SK-N-SH (cell line): ENCODE data around the gene ANK3. TPM values are rescaled to one million over a fixed set of nuclear protein-coding genes. Genes with fewer than 3 reads are reported as not detected.

ENCODE experiments used
- CTCF ChIA-PET: fragments of 300-600, 350-600 bp; formaldehyde crosslinking; extraction: SDS; loops from one replicate; lab custom pipeline; 2021; lab: Yijun Ruan, JAX
- POLR2A ChIA-PET: fragments of 350-600 bp; sonication (Branson Sonifier 250); formaldehyde crosslinking; extraction: SDS; loops from one replicate; lab custom pipeline; 2020; ENCODE audit warnings: antibody characterized with exemption, inconsistent platforms; lab: Yijun Ruan, JAX
- DNase-seq: peaks from one replicate; pipeline ENCODE4 v3.0.0; 2012
- H2AFZ ChIP-seq: fragments of 200-600 bp; sonication (generic); 2 replicates; pipeline ENCODE4 v1.8.1; 2016; ENCODE audit warnings: antibody characterized with exemption, mild to moderate bottlenecking, low read depth
- H3F3A ChIP-seq: fragments of 200-600 bp; sonication (generic); replicated peaks from 2 replicates; pipeline ENCODE3; 2016; ENCODE audit warnings: antibody characterized with exemption, mild to moderate bottlenecking; ENCODE audit not compliant: insufficient read depth
- H3K27ac ChIP-seq, 2 experiments: fragments of 200-500 bp in 1 of 2; fragments of 200-600 bp in 1 of 2; sonication (Bioruptor generic) in 1 of 2; sonication (generic), shearing (Covaris generic) in 1 of 2; 2 replicates each; pipeline versions ENCODE4 v1.5.1 to v1.6.1; 2014 to 2016; ENCODE audit warnings: low read depth in 2 of 2, inconsistent platforms in 1 of 2, low read length in 1 of 2, mild to moderate bottlenecking in 1 of 2, mixed read lengths in 1 of 2
- H3K27me3 ChIP-seq: fragments of 200-600 bp; sonication (generic), shearing (Covaris generic); 2 replicates; pipeline ENCODE4 v1.6.1; 2016; ENCODE audit warnings: mixed run types; ENCODE audit not compliant: insufficient read depth
- H3K36me3 ChIP-seq, 2 experiments: fragments of 200-500 bp in 1 of 2; fragments of 200-600 bp in 1 of 2; sonication (Bioruptor generic) in 1 of 2; sonication (generic) in 1 of 2; replicated peaks in 1 of 2; 2 replicates each; pipeline versions ENCODE3 to v1.5.1; 2014 to 2016; ENCODE audit warnings: low read length in 1 of 2, mild to moderate bottlenecking in 1 of 2; ENCODE audit not compliant: insufficient read depth in 2 of 2, control insufficient read depth in 1 of 2
- H3K4me1 ChIP-seq, 2 experiments: fragments of 200-500 bp in 1 of 2; fragments of 200-600 bp in 1 of 2; sonication (Bioruptor generic) in 1 of 2; sonication (generic), shearing (Covaris generic) in 1 of 2; 2 replicates each; pipeline versions ENCODE4 v1.5.1 to v1.6.1; 2014 to 2016; ENCODE audit warnings: low read depth in 1 of 2, low read length in 1 of 2, mixed run types in 1 of 2; ENCODE audit not compliant: insufficient read depth in 2 of 2, control insufficient read depth in 1 of 2
- H3K4me2 ChIP-seq: fragments of 200-600 bp; sonication (generic), shearing (Covaris generic); 2 replicates; pipeline ENCODE4 v1.6.1; 2017; ENCODE audit warnings: mixed run types
- H3K4me3 ChIP-seq, 2 experiments: fragments of 200-500 bp in 1 of 2; fragments of 200-600 bp in 1 of 2; sonication (Bioruptor generic) in 1 of 2; sonication (generic), shearing (Covaris generic) in 1 of 2; 2 replicates each; pipeline versions ENCODE4 v1.5.1 to v1.8.1; 2014 to 2016; ENCODE audit warnings: low read depth in 2 of 2, inconsistent platforms in 1 of 2, low read length in 1 of 2, mild to moderate bottlenecking in 1 of 2, mixed read lengths in 1 of 2, moderate library complexity in 1 of 2
- H3K79me2 ChIP-seq: fragments of 200-600 bp; sonication (generic); 2 replicates; pipeline ENCODE4 v1.8.1; 2017; ENCODE audit warnings: mild to moderate bottlenecking; ENCODE audit not compliant: insufficient read depth
- H3K9ac ChIP-seq: fragments of 200-600 bp; sonication (generic); 2 replicates; pipeline ENCODE4 v1.6.1; 2017; ENCODE audit warnings: mixed run types
- H3K9me2 ChIP-seq: fragments of 200-600 bp; sonication (generic); 2 replicates; pipeline ENCODE4 v1.6.1; 2017; ENCODE audit warnings: mixed run types
- H3K9me3 ChIP-seq: fragments of 200-600 bp; sonication (generic); 2 replicates; pipeline ENCODE4 v1.6.1; 2017; ENCODE audit warnings: mixed run types, mild to moderate bottlenecking, moderate library complexity
- H4K20me1 ChIP-seq: fragments of 200-600 bp; sonication (generic); 2 replicates; pipeline ENCODE4 v1.6.1; 2017; ENCODE audit warnings: mild to moderate bottlenecking, mixed run types; ENCODE audit not compliant: insufficient read depth
- CHD2 ChIP-seq: fragments of 150-350 bp; IDR thresholded peaks from 2 replicates; pipeline ENCODE4 v1.6.1; 2018; ENCODE audit warnings: low read length; ENCODE audit not compliant: partially characterized antibody
- CTCF ChIP-seq: fragments of 200-600 bp; sonication (generic); IDR thresholded peaks from 2 replicates; pipeline ENCODE4 v1.6.1; 2017; ENCODE audit warnings: antibody characterized with exemption, mild to moderate bottlenecking, moderate library complexity
- ELF1 ChIP-seq: IDR thresholded peaks from 2 replicates; pipeline ENCODE4 v1.4.0; 2012
- EZH2phosphoT487 ChIP-seq: fragments of 200-600 bp; sonication (generic); IDR thresholded peaks from 2 replicates; pipeline ENCODE4 v1.6.1; 2017; ENCODE audit warnings: low read depth, mixed run types, mild to moderate bottlenecking, antibody characterized with exemption, moderate library complexity, borderline replicate concordance
- FOSL2 ChIP-seq: IDR thresholded peaks from 2 replicates; pipeline ENCODE4 v1.4.0; 2012; ENCODE audit warnings: low read depth, mild to moderate bottlenecking, moderate library complexity, borderline replicate concordance
- FOXJ3 ChIP-seq: sonication (generic); formaldehyde crosslinking; IDR thresholded peaks from 2 replicates; pipeline ENCODE4 v1.5.1; 2020; ENCODE audit warnings: mild to moderate bottlenecking, missing genetic modification reagents
- GATA2 ChIP-seq: sonication (generic); formaldehyde crosslinking; IDR thresholded peaks from 2 replicates; pipeline ENCODE4 v1.5.0; 2020; ENCODE audit warnings: mild to moderate bottlenecking, missing genetic modification reagents
- MEF2A ChIP-seq: IDR thresholded peaks from 2 replicates; pipeline ENCODE4 v1.4.0; 2012; ENCODE audit warnings: low read depth, borderline replicate concordance
- NRF1 ChIP-seq: IDR thresholded peaks from 2 replicates; pipeline ENCODE4 v1.6.1; 2012; ENCODE audit warnings: low read depth, mild to moderate bottlenecking, low read length
- PBX3 ChIP-seq: IDR thresholded peaks from 2 replicates; pipeline ENCODE4; 2012
- POLR2AphosphoS5 ChIP-seq: IDR thresholded peaks from 2 replicates; pipeline ENCODE4 v1.6.1; 2012; ENCODE audit warnings: low read depth, low read length
- RAD21 ChIP-seq: IDR thresholded peaks from 2 replicates; pipeline ENCODE4 v1.6.1; 2012; ENCODE audit warnings: mild to moderate bottlenecking, low read length
- RFX5 ChIP-seq: IDR thresholded peaks from 2 replicates; pipeline ENCODE4 v1.6.1; 2012; ENCODE audit warnings: mild to moderate bottlenecking, improper control_type of control experiment, low read length
- SMC3 ChIP-seq: IDR thresholded peaks from 2 replicates; pipeline ENCODE4 v1.6.1; 2012; ENCODE audit warnings: low read depth, low read length, improper control_type of control experiment
- TCF12 ChIP-seq: IDR thresholded peaks from 2 replicates; pipeline ENCODE4 v1.4.0; 2012
- USF1 ChIP-seq: IDR thresholded peaks from 2 replicates; pipeline ENCODE4 v1.4.0; 2012; ENCODE audit warnings: low read depth, borderline replicate concordance
- WGBS: methylation state at CpG from one replicate; pipeline ENCODE4 v1.1.6; 2017; ENCODE audit warnings: low lambda C conversion rate; 5-methylcytosine and 5-hydroxymethylcytosine counted together
- polyA plus RNA-seq, 3 experiments: library from polyadenylated mRNA; depleted of rRNA; stranded (reverse); fragments of >200 nt; gene quantifications; 2 replicates each; pipeline ENCODE4 v1.2.3, GENCODE V29; 2012
- TF ChIP-seq, protein P1 (sequence below): IDR thresholded peaks from 2 replicates; pipeline ENCODE4 v1.6.1; 2012; ENCODE audit warnings: mild to moderate bottlenecking, low read depth, low read length, moderate library complexity

The ANK3 gene
- polyA plus RNA-seq, 1 of the 3 experiments (the other 2 are of a cell fraction) = 10.0 TPM

DNA sequence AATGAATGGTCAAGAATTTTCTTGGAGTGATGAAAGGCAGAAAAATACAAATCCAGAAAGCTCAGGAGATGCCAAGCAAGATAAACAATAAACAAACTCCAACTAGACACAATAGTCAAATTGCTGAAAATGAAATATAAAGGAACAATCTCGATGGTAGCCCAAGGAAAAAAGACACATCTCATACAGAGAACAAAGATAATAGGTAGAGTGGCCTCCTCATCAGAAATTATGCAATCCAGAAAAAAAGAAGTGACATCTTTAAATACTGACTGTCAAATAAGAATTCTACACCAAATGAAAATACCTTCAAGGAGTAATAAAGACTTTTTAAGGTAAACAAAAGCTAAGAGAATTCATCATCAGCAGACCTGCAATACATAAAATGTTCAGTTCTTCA, 150.4 kb downstream of the ANK3 start:
- Histone ChIP-seq H3K27me3 (no peaks in the 10 kb centered on the region), H3K79me2 (no peaks in the 10 kb centered on the region), H3K9ac (no peak overlapping the region), H2AFZ (no peak overlapping the region), H3F3A (peaks cover 2% of the 10 kb centered on the region), H3K4me2 (no peak overlapping the region), H3K36me3 (no peaks in the 10 kb centered on the region), H3K9me3 (no peaks in the 10 kb centered on the region), H4K20me1 (no peaks in the 10 kb centered on the region), H3K4me3 (no peak overlapping the region), H3K9me2 (no peaks in the 10 kb centered on the region), H3K27ac (no peak overlapping the region; a peak in 1 of 4 replicates), H3K4me1 (peaks cover 11 to 20% of the 10 kb centered on the region in 2 experiments; a peak in 3 of 4 replicates)
- no peak for DNase-seq
- TF ChIP-seq FOXJ3 (CRISPR knock-in tag) (no peak), CTCF (no peak), NRF1 (no peak), GATA2 (CRISPR knock-in tag) (no peak), TCF12 (no peak), PBX3 (no peak), POLR2AphosphoS5 (no peak), MEF2A (no peak), RAD21 (no peak), EZH2phosphoT487 (no peak), SMC3 (no peak), USF1 (no peak), ELF1 (no peak), RFX5 (no peak), FOSL2 (no peak), CHD2 (no peak)
- TF ChIP-seq, protein P1, sequence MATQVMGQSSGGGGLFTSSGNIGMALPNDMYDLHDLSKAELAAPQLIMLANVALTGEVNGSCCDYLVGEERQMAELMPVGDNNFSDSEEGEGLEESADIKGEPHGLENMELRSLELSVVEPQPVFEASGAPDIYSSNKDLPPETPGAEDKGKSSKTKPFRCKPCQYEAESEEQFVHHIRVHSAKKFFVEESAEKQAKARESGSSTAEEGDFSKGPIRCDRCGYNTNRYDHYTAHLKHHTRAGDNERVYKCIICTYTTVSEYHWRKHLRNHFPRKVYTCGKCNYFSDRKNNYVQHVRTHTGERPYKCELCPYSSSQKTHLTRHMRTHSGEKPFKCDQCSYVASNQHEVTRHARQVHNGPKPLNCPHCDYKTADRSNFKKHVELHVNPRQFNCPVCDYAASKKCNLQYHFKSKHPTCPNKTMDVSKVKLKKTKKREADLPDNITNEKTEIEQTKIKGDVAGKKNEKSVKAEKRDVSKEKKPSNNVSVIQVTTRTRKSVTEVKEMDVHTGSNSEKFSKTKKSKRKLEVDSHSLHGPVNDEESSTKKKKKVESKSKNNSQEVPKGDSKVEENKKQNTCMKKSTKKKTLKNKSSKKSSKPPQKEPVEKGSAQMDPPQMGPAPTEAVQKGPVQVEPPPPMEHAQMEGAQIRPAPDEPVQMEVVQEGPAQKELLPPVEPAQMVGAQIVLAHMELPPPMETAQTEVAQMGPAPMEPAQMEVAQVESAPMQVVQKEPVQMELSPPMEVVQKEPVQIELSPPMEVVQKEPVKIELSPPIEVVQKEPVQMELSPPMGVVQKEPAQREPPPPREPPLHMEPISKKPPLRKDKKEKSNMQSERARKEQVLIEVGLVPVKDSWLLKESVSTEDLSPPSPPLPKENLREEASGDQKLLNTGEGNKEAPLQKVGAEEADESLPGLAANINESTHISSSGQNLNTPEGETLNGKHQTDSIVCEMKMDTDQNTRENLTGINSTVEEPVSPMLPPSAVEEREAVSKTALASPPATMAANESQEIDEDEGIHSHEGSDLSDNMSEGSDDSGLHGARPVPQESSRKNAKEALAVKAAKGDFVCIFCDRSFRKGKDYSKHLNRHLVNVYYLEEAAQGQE = no peak
- WGBS = 85% methylated on average over 1 of the region's 1 CpG
- ChIA-PET POLR2A (no interaction called here), CTCF (interaction anchor here (0.8 to 2.3 kb wide), 6 partner anchors 12 to 539 kb away, joined by 3 to 9 read pairs (median 4); partner anchors contain the start of gene CDK1)
